Neural progenitor cell (in vitro differentiated cells): Measurements from ENCODE around the gene MYB. TPM values are rescaled to one million over a fixed set of nuclear protein-coding genes. Genes with fewer than 3 reads are reported as not detected.
A peak's percentile ranks its signal among the peaks of the same experiment; 100 is the strongest.

ENCODE experiments used
- DNase-seq: peaks from one replicate; pipeline ENCODE4 v3.0.0-alpha.2; 2016; ENCODE audit warnings: low spot score
- H2AFZ ChIP-seq: fragments of 200-600 bp; sonication (generic); replicated peaks from 2 replicates; pipeline ENCODE4 v1.6.1; 2016; ENCODE audit warnings: antibody characterized with exemption
- H3F3A ChIP-seq: fragments of 200-600 bp; sonication (generic); 2 replicates; pipeline ENCODE4 v1.6.1; 2016; ENCODE audit warnings: antibody characterized with exemption, low read depth
- H3K27ac ChIP-seq: fragments of 200-600 bp; sonication (generic); 2 replicates; pipeline ENCODE4 v1.5.1; 2016; ENCODE audit warnings: mild to moderate bottlenecking
- H3K27me3 ChIP-seq: fragments of 200-600 bp; sonication (generic); 2 replicates; pipeline ENCODE4 v1.6.1; 2016; ENCODE audit warnings: mild to moderate bottlenecking, moderate library complexity
- H3K36me3 ChIP-seq: fragments of 200-600 bp; sonication (generic); 2 replicates; pipeline ENCODE4 v1.5.1; 2016
- H3K4me1 ChIP-seq: fragments of 200-600 bp; sonication (generic); 2 replicates; pipeline ENCODE4 v1.6.1; 2016; ENCODE audit warnings: mixed run types
- H3K4me2 ChIP-seq: fragments of 200-600 bp; sonication (generic); 2 replicates; pipeline ENCODE4 v1.6.1; 2016
- H3K4me3 ChIP-seq: fragments of 200-600 bp; sonication (generic); 2 replicates; pipeline ENCODE4 v1.5.1; 2016
- H3K79me2 ChIP-seq: fragments of 200-600 bp; sonication (generic); 2 replicates; pipeline ENCODE4 v1.6.1; 2016; ENCODE audit warnings: low read depth
- H3K9ac ChIP-seq: fragments of 200-600 bp; sonication (generic); 2 replicates; pipeline ENCODE4 v1.6.1; 2016
- H3K9me3 ChIP-seq: fragments of 200-600 bp; sonication (generic); 2 replicates; pipeline ENCODE4 v1.5.1; 2016; ENCODE audit warnings: low read depth
- H4K20me1 ChIP-seq: fragments of 200-600 bp; sonication (generic); 2 replicates; pipeline ENCODE4 v1.6.1; 2016; ENCODE audit warnings: low read depth
- H3K27ac Mint-ChIP-seq: 3 replicates; pipeline ENCODE4 v1.8.0; 2021; ENCODE audit warnings: mixed read lengths
- H3K27me3 Mint-ChIP-seq: 2 replicates; pipeline ENCODE4 v1.8.0; 2022; ENCODE audit warnings: low read depth, mild to moderate bottlenecking, inconsistent platforms, moderate library complexity, mixed read lengths; ENCODE audit not compliant: insufficient read depth
- H3K36me3 Mint-ChIP-seq: 3 replicates; pipeline ENCODE4 v1.8.0; 2021; ENCODE audit warnings: mixed read lengths
- H3K4me1 Mint-ChIP-seq: 3 replicates; pipeline ENCODE4 v1.8.0; 2021; ENCODE audit warnings: mixed read lengths
- H3K4me3 Mint-ChIP-seq: 3 replicates; pipeline ENCODE4 v1.8.0; 2021; ENCODE audit warnings: mild to moderate bottlenecking, moderate library complexity, mixed read lengths
- H3K9me3 Mint-ChIP-seq: 3 replicates; pipeline ENCODE4 v1.8.0; 2020; ENCODE audit warnings: mixed read lengths
- EZH2 ChIP-seq: fragments of 200-600 bp; sonication (generic); IDR thresholded peaks from 2 replicates; pipeline ENCODE4 v1.6.1; 2017; ENCODE audit warnings: antibody characterized with exemption, mild to moderate bottlenecking, moderate library complexity
- EZH2phosphoT487 ChIP-seq: fragments of 200-600 bp; sonication (generic); IDR thresholded peaks from 2 replicates; pipeline ENCODE4 v1.6.1; 2017; ENCODE audit warnings: antibody characterized with exemption
- total RNA-seq: library from RNA; depleted of rRNA; stranded (reverse); fragments of >200 nt; gene quantifications from 2 replicates; pipeline ENCODE4 v1.2.3, GENCODE V29; 2015; ENCODE audit warnings: low replicate concordance
- TF ChIP-seq, protein P1 (sequence below): fragments of 200-600 bp; sonication (generic); IDR thresholded peaks from 2 replicates; pipeline ENCODE4 v1.5.1; 2017; ENCODE audit warnings: antibody characterized with exemption, mild to moderate bottlenecking

MYB gene
- total RNA-seq, 1 donor from 2014 or later = 3.0 TPM

DNA sequence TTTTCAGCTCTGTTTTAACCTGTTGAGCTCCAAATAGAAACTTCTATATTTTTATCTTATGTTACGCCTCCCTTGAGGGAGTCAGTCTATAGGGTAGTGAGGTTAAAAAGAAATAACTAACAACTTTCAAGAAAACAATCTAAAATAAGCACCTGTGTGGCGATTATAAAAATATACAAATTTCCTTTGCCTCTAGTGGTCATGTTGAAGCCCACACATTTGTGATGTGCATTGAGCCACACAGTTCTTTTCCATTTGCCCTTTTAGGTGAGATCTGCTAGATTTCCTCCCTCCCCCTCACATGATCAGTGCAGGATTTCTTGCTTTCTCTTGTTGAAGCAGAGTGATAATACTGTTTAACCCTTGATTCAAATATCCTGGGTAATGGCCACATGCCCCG lies 84.2 kb downstream of the MYB start:
- H3K79me2 ChIP-seq = no peaks in the 10 kb centered on the region
- Mint-ChIP-seq H3K9me3 (no peaks in the 10 kb centered on the region), H3K4me1 (peaks cover 3% of the 10 kb centered on the region), H3K27ac (no peak overlapping the region), H3K4me3 (no peak overlapping the region), H3K36me3 (no peaks in the 10 kb centered on the region), H3K27me3 (peaks cover 3% of the 10 kb centered on the region)
- DNase-seq = no peak
- no peak overlapping the region for H3K27ac ChIP-seq
- no peaks in the 10 kb centered on the region for H3F3A ChIP-seq
- peaks cover 5% of the 10 kb centered on the region for H3K4me1 ChIP-seq
- H3K4me3 ChIP-seq = no peak overlapping the region
- no peak overlapping the region for H3K4me2 ChIP-seq
- H3K9me3 ChIP-seq = no peaks in the 10 kb centered on the region
- H3K36me3 ChIP-seq = no peaks in the 10 kb centered on the region
- H3K27me3 ChIP-seq = no peaks in the 10 kb centered on the region
- H3K9ac ChIP-seq = no peak overlapping the region
- H4K20me1 ChIP-seq = no peaks in the 10 kb centered on the region
- TF ChIP-seq EZH2phosphoT487 (no peak), EZH2 (no peak)
- TF ChIP-seq, protein P1, sequence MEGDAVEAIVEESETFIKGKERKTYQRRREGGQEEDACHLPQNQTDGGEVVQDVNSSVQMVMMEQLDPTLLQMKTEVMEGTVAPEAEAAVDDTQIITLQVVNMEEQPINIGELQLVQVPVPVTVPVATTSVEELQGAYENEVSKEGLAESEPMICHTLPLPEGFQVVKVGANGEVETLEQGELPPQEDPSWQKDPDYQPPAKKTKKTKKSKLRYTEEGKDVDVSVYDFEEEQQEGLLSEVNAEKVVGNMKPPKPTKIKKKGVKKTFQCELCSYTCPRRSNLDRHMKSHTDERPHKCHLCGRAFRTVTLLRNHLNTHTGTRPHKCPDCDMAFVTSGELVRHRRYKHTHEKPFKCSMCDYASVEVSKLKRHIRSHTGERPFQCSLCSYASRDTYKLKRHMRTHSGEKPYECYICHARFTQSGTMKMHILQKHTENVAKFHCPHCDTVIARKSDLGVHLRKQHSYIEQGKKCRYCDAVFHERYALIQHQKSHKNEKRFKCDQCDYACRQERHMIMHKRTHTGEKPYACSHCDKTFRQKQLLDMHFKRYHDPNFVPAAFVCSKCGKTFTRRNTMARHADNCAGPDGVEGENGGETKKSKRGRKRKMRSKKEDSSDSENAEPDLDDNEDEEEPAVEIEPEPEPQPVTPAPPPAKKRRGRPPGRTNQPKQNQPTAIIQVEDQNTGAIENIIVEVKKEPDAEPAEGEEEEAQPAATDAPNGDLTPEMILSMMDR = no peak
- no peak overlapping the region for H2AFZ ChIP-seq

DNA sequence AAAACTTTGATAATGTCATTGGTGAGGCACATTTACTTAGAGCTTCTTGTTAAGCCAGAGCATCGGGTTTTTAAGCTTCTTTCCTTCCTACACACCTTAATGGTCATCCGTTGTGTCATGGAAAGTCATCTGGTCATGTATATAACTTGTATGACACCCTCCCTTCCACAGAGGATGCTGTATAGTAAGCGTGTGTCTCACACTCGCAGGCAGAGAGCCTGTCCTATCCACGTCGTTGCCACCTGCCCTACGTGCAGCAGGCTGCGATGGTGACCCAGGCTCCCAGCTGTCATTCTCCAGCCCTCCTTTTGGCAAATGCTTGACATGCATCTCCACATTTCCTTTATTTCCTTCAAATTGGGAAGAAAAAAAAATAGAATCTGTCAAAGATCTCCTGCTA lies 85.6 kb downstream of the MYB start:
- no peaks in the 10 kb centered on the region for H3K79me2 ChIP-seq
- H3K27me3 Mint-ChIP-seq = peaks cover 3% of the 10 kb centered on the region
- no peaks in the 10 kb centered on the region for H3K9me3 Mint-ChIP-seq
- no peaks in the 10 kb centered on the region for H3K36me3 Mint-ChIP-seq
- no peak overlapping the region for H3K27ac ChIP-seq
- no peaks in the 10 kb centered on the region for H3K36me3 ChIP-seq
- H2AFZ ChIP-seq = no peak overlapping the region
- peaks cover 12% of the 10 kb centered on the region for H3K4me1 ChIP-seq
- peaks cover 3% of the 10 kb centered on the region for H3K4me1 Mint-ChIP-seq
- no peaks in the 10 kb centered on the region for H3F3A ChIP-seq
- H3K4me2 ChIP-seq = no peak overlapping the region
- TF ChIP-seq EZH2 = no peak
- no peak for TF ChIP-seq EZH2phosphoT487
- TF ChIP-seq, protein P1 = no peak
- H3K4me3 ChIP-seq = no peak overlapping the region
- H3K9me3 ChIP-seq = no peaks in the 10 kb centered on the region
- no peaks in the 10 kb centered on the region for H3K27me3 ChIP-seq
- no peak overlapping the region for H3K4me3 Mint-ChIP-seq
- no peak overlapping the region for H3K27ac Mint-ChIP-seq
- H4K20me1 ChIP-seq = no peaks in the 10 kb centered on the region
- H3K9ac ChIP-seq = no peak overlapping the region
- DNase-seq = no peak

DNA sequence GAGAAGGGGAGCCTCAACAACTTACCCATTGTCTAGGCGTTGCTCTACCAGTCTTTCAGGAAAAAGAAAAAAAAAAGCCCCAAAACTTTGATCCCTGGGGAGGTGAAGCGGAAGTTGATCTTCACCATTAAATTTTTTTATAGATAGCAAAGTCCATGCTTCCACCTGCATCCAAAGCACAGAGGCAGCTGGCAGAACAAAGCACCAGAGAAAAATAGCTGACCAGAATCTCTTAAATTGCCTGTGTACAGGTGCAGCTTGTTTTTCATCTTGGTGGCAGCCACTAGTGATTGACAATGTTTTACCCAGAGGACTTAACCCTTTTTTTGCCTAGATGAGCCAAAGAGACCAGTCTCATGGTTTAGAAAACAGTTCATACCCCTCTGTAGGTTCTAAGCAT lies 86.0 kb downstream of the MYB start:
- Histone ChIP-seq H3K36me3 (no peaks in the 10 kb centered on the region), H3K4me2 (no peak overlapping the region), H3K27ac (no peak overlapping the region), H3K9me3 (no peaks in the 10 kb centered on the region), H3K4me1 (peaks cover 12% of the 10 kb centered on the region), H2AFZ (no peak overlapping the region), H3K79me2 (no peaks in the 10 kb centered on the region), H3F3A (no peaks in the 10 kb centered on the region), H4K20me1 (no peaks in the 10 kb centered on the region), H3K4me3 (no peak overlapping the region), H3K9ac (no peak overlapping the region), H3K27me3 (no peaks in the 10 kb centered on the region)
- peaks cover 3% of the 10 kb centered on the region for H3K27me3 Mint-ChIP-seq
- no peak for DNase-seq
- H3K27ac Mint-ChIP-seq = no peak overlapping the region
- H3K36me3 Mint-ChIP-seq = no peaks in the 10 kb centered on the region
- TF ChIP-seq EZH2phosphoT487 (no peak), EZH2 (no peak)
- H3K4me1 Mint-ChIP-seq = peaks cover 3% of the 10 kb centered on the region
- H3K4me3 Mint-ChIP-seq = no peak overlapping the region
- no peaks in the 10 kb centered on the region for H3K9me3 Mint-ChIP-seq

DNA sequence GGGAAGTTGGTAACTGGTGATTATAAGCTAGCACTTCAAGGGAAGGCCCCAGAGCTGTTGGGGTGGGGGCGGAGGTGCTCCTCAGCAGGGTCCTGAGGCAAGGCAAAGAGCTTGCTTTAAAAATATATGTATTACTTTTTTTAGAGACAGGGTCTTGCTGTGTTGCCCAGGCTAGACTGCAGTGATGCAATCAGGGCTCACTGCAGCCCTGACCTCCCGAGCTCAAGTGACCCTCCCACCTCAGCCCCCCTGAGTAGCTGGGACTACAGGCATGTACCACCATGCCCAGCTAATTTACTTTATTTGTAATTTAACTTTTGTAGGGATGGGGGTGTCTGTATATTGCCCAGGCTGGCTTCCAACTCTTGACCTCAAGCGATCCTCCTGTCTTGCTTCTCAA lies 87.2 kb downstream of the MYB start:
- no peak overlapping the region for H3K4me2 ChIP-seq
- Mint-ChIP-seq H3K36me3 (no peaks in the 10 kb centered on the region), H3K9me3 (no peaks in the 10 kb centered on the region), H3K27ac (peak overlapping the region; percentile 10), H3K4me3 (no peak overlapping the region), H3K27me3 (peaks cover 3% of the 10 kb centered on the region), H3K4me1 (peaks cover 3% of the 10 kb centered on the region)
- H3K79me2 ChIP-seq = no peaks in the 10 kb centered on the region
- H3K27me3 ChIP-seq = no peaks in the 10 kb centered on the region
- H3K36me3 ChIP-seq = no peaks in the 10 kb centered on the region
- no peak overlapping the region for H2AFZ ChIP-seq
- H3K4me1 ChIP-seq = peaks cover 12% of the 10 kb centered on the region
- H3F3A ChIP-seq = no peaks in the 10 kb centered on the region
- H3K9me3 ChIP-seq = no peaks in the 10 kb centered on the region
- no peak overlapping the region for H3K27ac ChIP-seq
- H3K4me3 ChIP-seq = no peak overlapping the region
- no peak overlapping the region for H3K9ac ChIP-seq
- TF ChIP-seq EZH2phosphoT487 = no peak
- no peak for TF ChIP-seq EZH2
- TF ChIP-seq, protein P1 = no peak
- no peaks in the 10 kb centered on the region for H4K20me1 ChIP-seq
- no peak for DNase-seq
